ENCODE measurements around the gene FAR2.

GRCh38 chr12:29239336-29239735, 90.3 kb downstream of the FAR2 start:
- TF ChIP-seq CTCF (IDR thresholded peaks at IDR 0.05; ENCODE audit: insufficient read depth, low read length, poor library complexity, severe bottlenecking) = no peak
- no peak for TF ChIP-seq EZH2phosphoT487 (conservative IDR thresholded peaks at IDR 0.05; ENCODE audit: low read length)

Data from SU-DHL-6 (cell line).